ENCODE measurements around the gene OTULIN.

DNA sequence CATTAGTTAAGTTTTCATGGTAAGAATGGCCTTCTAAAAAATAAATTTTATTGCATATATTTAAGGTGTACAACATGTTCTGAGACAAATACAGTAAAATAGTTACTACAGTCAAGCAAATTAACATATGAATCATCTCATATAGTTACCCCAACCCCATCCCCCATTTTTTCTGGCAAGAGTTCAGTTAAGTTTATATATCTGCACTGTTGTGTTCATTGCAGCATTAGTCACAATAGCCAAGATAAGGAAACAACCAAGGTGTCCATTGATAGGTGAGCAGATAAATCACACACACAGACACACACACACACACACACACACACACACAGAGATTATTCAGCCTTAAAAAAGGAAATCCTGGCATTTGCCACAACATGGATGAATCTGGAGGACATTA is 37.2 kb upstream of the OTULIN start:
- TF ChIP-seq CEBPB (IDR thresholded peaks at IDR 0.05; ENCODE audit: low read depth, low read length) (no peak), POLR2A (IDR thresholded peaks at IDR 0.05; ENCODE audit: control extremely low read depth in 1 of 2, low read depth in 2 of 2, low read length in 2 of 2) (no peak)
